NCI-H2196 treated with DMSO at 0.1 percent for 48 hours (cell line): Measurements from ENCODE around the gene CXXC5.

Experiments
- DNase-seq: peaks from one replicate; lab custom pipeline; 2025; ENCODE audit not compliant: unreplicated experiment; lab: John Stamatoyannopoulos, UW

Gene CXXC5

GRCh38 chr5:139690803-139691629 lies 42.9 kb downstream of the CXXC5 start:
- DNase-seq: no peak

GRCh38 chr5:139692148-139692547 lies 44.0 kb downstream of the CXXC5 start:
- no peak for DNase-seq

- DNase-seq: no peak
Measured at GRCh38 chr5:139692679-139693308, 44.6 kb downstream of the CXXC5 start.

GRCh38 chr5:139693676-139694364 lies 45.7 kb downstream of the CXXC5 start:
- no peak for DNase-seq

- DNase-seq: no peak
Measured at GRCh38 chr5:139694556-139695177, 46.5 kb downstream of the CXXC5 start.

- no peak for DNase-seq
Measured at GRCh38 chr5:139695178-139695573, 47.0 kb downstream of the CXXC5 start.

- no peak for DNase-seq
Measured at GRCh38 chr5:139696167-139696893, 48.2 kb downstream of the CXXC5 start.

GRCh38 chr5:139696894-139697658 lies 48.9 kb downstream of the CXXC5 start:
- DNase-seq: no peak

GRCh38 chr5:139698490-139699146 lies 50.5 kb downstream of the CXXC5 start:
- DNase-seq: no peak

- no peak for DNase-seq
Measured at GRCh38 chr5:139699351-139699750, 51.2 kb downstream of the CXXC5 start.

- no peak for DNase-seq
Measured at GRCh38 chr5:139700711-139701055, 52.5 kb downstream of the CXXC5 start.

GRCh38 chr5:139701056-139701741 lies 53.0 kb downstream of the CXXC5 start:
- DNase-seq: no peak

GRCh38 chr5:139702548-139702947 lies 54.4 kb downstream of the CXXC5 start:
- no peak for DNase-seq

GRCh38 chr5:139704748-139705147 lies 56.6 kb downstream of the CXXC5 start:
- no peak for DNase-seq

GRCh38 chr5:139705191-139705590 lies 57.0 kb downstream of the CXXC5 start:
- no peak for DNase-seq

GRCh38 chr5:139705655-139706587 lies 57.8 kb downstream of the CXXC5 start:
- no peak for DNase-seq

- peak; percentile 32 for DNase-seq
Measured at GRCh38 chr5:139707445-139708003, 59.4 kb downstream of the CXXC5 start.

- DNase-seq: peak; percentile 76
Measured at GRCh38 chr5:139708434-139708861, 60.3 kb downstream of the CXXC5 start.
